HG02870 (cell line): ENCODE data around the gene ITPKA.
"Not testable (repeated sequence)": the region's sequence is repeated elsewhere in the genome, so short reads cannot be mapped to it uniquely, and the experiment has no call there.

Experiments used
- ATAC-seq: cut with Tn5 transposase; IDR thresholded peaks from one replicate; pipeline ENCODE4 v1.9.1; 2021; ENCODE audit warnings: mild to moderate bottlenecking, moderate library complexity; ENCODE audit not compliant: unreplicated experiment

ITPKA gene

GRCh38 chr15:41493205-41493901 lies at the start of gene ITPKA:
ITPKA (plus strand) TSS chr15:41493874; CDS start chr15:41493928, 54 bp downstream.
- peak; percentile 61 for ATAC-seq

DNA sequence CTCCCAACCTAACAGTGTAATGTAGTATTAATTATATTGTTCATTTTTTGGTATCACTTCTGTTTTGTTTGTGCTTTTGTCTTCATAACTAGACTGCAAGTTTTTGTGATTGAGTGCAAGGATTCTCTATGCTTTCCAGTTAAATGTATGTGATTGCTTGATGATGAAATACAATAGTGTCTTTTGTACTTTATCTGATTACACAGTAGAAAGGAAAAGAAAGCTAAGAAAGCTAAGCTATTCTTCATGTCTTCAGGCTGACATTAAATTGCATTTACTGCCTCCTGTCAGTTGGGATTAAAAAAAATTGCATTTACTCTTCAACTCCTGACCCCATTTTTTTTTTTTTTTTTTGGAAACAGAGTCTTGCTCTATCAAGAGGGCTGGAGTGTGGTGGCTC lies 48.3 kb upstream of the ITPKA start:
- no peak for ATAC-seq

DNA sequence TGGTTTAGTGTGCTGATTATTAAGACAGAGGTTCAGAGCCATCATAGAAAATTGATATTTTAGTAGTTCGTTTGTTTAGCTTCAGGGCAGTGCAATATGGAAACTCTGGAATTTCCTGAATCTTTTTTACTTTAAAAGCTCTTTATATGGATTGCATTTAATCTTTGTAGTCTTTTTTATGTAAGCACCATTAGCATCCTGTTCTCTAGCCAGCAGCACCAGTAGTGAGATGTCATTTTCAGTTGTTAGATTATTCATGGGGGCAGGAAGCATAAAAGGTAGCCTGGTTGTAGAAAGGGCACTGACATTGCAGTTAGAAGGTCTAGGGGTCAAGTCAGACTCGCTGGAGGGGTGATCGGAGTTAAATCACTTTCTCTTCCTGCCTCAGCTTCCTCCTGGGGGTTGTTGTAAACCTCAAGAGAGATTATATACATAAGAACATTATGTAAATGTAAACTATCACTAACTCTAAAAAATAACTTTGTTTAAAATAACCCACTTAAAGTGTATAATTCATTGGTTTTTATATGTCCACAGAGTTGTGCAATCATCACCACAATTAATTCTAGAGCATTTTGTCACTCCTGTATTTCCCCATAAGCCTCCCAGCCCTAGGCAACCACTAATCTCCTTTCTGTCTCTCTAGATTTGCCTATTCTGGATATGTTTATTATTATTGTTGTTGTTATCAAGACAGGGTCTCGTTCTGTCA lies 31.4 kb upstream of the ITPKA start:
- no peak for ATAC-seq

- ATAC-seq: no peak
Observed at GRCh38 chr15:41464889-41465580, 28.6 kb upstream of the ITPKA start.

DNA sequence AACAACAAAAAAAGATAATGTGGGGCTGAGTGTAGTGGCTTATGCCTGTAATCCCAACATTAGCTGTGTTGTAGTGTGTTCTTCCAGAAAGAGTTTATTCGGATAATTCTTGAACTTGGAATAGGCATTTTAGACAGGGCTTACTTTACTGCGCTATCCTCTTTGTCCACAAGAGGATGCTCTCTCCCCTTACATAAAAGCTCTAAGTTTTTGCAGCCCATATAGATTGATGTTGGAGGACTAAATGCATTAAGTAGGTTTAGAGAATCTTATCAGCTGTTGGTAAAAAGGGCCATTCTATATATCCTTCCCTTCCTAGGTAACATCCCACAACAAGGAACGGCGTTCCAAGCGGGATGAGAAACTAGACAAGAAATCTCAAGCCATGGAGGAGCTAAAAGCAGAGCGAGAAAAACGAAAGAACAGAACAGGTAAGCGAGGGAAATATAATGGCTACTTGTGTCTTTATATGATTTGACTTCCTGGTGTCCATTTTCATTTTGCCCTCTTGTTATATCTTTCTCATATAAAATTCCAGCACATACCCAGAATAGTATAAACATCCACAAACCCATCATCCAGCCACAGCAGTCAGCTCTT lies 27.8 kb upstream of the ITPKA start:
- no peak for ATAC-seq

DNA sequence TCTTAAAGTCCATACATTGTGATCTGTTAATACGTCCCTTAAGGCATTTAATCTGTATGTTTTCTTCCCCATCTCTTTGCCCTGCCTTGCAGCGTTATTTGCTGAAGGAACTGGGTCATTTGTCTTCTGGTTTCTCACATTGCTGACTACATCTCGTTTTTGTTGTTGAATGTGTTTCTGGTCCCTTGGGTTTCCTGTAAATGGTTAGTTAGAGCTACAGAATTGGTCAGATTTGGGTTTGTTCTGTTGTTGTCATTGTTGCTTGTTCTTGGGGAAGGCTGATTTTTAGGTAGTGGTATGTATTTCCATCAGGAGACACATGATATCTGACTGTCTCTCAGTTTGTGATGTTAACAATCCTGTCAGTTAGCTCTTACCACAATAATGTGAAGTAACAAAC lies 27.0 kb upstream of the ITPKA start:
- no peak for ATAC-seq

DNA sequence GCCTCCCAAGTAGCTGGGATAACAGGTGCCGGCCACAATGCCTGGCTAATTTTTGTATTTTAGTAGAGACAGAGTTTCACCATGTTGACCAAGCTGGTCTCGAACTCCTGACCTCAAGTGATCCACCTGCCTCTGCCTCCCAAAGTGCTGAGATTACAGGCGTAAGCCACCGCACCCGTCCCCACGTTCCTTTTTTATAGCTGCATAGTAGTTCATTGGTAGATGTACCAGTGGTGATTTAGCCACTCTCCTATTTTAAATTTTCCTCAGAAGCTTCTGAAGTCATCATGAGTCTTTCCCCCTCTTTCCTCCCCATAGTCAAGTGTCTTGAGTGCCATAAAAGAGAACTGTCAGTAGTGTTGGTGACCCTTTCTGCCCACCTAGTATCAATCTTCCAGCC lies 24.0 kb upstream of the ITPKA start:
- ATAC-seq: not testable (repeated sequence)

DNA sequence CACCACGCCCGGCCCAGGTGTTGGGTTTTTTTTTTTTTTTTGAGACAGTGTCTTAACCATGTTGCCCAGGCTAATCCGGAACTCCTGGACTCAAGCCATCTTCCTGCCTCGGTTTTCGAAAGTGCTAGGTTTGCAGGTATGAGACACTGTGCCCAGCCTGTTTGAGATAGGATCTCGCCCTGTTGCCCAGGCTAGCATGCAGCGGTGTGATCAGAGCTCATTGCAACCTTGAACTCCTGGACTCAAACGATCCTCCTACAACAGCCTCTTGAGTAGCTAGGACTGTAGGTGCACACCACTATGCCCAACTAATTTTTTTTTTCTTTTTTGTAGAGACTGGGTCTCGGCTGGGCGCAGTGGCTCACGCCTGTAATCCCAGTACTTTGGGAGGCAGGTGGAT lies 20.3 kb upstream of the ITPKA start:
- no peak for ATAC-seq

DNA sequence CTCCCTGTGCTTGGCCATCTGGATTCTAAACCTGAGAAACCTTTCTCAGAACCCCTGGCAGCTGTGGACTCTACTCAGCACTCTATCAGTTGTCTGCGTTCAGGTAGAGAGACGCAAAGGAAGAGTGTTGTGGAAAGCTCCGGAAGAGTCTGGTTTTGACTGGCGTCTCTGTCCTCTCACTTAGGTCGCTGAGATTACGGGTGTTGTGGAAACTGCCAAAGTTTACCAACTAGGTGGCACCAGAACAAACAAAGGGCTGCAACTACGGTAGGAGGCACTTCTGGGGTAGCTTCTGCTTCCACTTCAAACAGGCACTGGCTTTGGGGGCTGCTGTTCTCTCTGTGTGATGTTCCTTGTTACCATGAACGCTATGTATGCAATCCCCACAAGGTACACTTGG lies 19.2 kb upstream of the ITPKA start:
- no peak for ATAC-seq

- ATAC-seq: no peak
Observed at GRCh38 chr15:41474941-41475340, 18.7 kb upstream of the ITPKA start.

DNA sequence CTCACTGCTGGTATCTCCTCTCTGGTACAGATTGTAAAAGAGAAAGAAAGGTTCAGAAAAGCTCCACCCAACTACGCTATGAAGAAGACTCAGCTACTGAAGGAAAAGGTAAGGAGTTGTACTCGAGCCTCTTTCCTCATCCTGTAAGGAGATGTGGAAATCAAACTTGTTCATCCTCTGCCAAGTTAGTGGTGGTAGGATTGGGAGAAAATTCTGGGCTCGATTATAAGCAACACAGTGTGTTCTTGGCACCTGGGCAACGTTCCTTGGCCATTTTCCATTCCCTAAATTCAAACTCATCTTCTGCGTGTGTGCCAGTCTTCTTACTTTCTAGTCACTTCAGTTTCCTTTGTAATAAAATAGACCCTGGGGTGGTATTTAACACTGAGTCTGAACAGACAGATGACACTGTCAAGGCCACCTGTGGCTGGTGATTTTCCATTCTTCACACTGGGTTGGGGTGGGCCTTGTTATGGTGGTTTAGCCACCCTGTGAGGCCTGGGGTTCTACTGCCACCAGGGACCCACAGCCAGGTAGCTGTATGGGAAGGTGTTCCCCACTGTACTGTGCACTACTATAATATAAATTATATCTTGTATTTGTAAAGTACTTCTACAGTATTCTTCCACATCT lies 17.1 kb upstream of the ITPKA start:
- ATAC-seq: no peak

DNA sequence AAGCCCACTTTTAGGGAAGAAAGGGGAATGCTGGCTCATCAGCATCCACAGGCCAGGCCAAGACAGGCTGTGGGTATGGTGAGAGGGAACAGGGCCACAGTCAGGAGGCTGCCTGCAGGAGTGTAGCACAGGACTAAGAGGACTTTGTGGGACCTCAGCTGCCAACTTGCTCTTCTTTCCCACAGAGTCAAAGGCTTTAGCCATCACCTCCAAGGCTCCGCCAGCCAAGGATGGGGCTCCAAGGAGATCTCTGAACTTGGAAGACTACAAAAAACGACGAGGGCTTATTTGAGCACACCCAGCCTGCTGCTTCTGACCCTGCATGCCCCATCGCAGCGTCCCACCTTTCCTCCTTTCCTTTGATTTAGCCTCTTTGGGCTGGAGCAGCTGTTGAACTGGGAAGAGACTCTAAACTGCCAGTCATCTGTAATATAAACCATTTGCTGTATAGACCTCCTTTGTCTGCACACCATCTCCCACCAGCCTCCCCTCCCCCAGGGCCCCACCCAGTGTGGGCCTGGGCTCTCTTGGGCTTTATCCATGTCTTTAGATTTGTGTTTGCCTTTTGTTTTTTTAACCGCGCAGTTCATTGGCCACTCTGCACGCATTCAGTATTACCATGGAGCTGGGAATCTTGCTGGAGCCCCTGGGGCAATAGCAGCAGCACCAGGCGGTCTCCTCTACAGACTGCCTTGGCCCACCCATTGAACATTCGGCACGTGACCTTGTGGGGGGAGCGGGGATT lies 13.1 kb upstream of the ITPKA start:
- no peak for ATAC-seq

DNA sequence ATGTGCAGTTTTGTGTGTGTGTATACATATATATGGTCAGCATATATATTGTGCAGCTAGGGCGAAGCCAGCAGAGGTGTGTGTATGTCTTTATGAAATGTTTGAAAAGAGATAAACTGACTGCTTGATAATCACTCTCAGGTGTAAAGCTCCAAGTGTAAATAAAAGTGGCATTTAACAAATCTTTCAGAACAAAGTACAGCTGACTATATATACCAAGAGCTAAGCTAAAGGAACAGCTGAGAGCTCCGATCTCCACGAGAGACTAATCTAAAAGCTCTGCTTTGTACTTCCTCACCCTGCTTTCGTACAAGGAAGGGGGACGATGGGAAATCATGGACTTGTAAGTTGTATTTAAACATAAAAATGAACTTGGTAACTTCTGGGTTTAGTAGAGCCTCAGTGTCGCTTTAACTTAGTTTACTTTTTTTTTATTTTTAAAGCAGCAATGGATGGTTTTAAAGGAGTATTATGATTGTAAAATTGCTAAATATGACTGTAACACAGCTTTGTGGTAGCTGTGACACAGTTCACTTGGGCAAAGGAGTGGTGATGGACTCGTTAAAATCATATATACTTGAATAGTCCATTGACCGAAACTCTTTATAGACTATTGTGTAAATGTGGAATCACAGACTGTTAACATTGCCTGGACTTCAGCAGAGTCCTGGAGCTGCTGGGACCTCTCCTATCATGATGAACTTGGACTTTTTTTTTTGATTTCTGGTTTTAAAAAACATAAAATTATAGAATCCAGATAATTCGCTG lies 11.4 kb upstream of the ITPKA start:
- no peak for ATAC-seq

GRCh38 chr15:41483115-41483514 lies 10.6 kb upstream of the ITPKA start:
- ATAC-seq: peak; percentile 84

DNA sequence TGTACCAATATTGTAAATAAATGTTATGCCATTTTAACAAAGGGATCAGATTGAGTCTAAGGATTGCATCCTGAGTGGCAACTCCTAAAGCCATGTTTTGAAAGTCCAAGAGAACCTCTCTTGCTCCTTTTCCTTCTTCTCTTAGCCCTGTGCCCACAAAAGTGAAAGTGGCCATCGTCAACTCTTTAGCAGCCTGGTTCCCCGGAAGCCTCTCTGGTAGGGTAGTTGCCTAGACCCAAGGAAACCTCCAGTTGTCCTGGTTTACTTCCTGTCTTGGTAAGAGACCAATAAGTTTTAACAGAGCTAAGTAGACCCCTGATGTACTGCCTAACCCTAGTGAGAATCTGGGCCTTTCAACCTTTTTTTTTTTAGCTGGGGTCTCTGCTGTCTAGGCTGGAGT lies 10.2 kb upstream of the ITPKA start:
- peak; percentile 23 for ATAC-seq

- no peak for ATAC-seq
Observed at GRCh38 chr15:41484937-41485625, 8.6 kb upstream of the ITPKA start.

DNA sequence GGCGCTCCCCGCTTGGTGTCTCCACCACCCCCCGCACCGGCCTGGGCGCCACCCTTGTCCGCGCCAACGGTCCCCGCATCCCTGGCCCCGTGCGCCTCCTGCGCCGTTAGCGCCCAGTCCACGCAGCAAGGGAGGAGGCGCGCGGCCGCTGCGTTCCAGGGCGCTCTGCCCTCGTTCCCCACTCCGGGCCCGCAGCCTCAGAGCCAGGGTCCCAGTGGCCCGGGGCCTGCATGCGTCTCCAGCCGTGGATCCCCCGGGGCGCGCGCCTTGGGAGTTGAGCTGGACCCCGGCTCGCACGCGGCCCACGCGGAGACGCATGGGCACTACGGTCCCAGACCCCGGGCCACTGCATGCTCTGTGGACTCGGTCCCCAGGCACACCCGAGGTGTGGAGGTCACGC lies 7.4 kb upstream of the ITPKA start:
- ATAC-seq: no peak

GRCh38 chr15:41487381-41487780 lies 6.3 kb upstream of the ITPKA start:
- ATAC-seq: no peak

- ATAC-seq: no peak
Observed at GRCh38 chr15:41487802-41488201, 5.9 kb upstream of the ITPKA start.
